ENCODE results near the gene MLLT10.

Gene MLLT10

DNA sequence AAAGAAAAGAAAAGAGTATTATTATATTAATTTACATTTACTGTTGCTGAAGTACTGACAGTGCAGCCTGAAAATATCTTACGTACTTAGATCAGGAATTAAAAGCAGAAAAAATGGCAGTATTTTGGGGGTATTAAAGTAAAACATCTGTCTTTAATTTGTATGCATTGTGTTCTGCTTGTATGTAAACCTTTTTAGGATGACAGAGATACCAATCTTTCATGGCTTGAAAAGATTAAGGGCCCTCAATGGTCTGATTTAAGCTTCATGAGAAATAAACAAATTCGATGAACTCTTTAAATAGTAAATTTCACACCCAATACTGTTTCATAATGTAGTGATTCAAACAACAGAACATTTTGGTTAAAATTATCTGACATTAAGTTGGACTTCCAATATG lies 116.3 kb downstream of the MLLT10 start:
- H3K9me3 ChIP-seq (ENCODE audit: control insufficient read depth, low read length): no peaks in the 10 kb centered on the region

DNA sequence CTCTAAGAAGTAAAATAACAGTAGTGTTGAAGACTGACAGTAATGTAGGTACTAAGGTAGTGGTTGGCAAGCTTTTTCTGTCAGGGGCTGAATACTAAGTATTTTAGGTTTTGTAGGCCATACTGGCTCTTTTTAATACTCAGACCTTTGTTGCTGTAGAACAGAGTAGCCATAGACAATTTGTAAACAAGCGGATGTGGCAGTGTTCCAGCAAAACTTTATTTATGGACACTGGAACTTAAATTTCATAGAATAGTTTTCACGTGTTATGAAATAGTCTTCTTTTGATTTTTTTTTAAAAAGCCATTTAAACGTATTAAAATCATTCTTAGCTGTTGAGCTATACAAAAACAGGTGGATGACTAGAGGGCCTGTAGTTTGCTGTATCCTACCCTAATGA lies 121.2 kb downstream of the MLLT10 start:
- Histone ChIP-seq H3K27ac (no peak overlapping the region), H3K79me2 (peaks cover 41% of the 10 kb centered on the region), H3K27me3 (ENCODE audit: control insufficient read depth, insufficient read depth, low read length) (no peaks in the 10 kb centered on the region), H3K4me3 (ENCODE audit: low read depth, low read length) (no peak overlapping the region), H3K4me2 (ENCODE audit: low read length) (no peak overlapping the region), H3K4me1 (peaks cover 4% of the 10 kb centered on the region), H3K36me3 (ENCODE audit: control insufficient read depth, insufficient read depth, low read length) (no peaks in the 10 kb centered on the region), H2AFZ (no peak overlapping the region), H3K9me3 (ENCODE audit: control insufficient read depth, low read length) (no peaks in the 10 kb centered on the region), H3K9ac (no peak overlapping the region)
- TF ChIP-seq, protein P1, sequence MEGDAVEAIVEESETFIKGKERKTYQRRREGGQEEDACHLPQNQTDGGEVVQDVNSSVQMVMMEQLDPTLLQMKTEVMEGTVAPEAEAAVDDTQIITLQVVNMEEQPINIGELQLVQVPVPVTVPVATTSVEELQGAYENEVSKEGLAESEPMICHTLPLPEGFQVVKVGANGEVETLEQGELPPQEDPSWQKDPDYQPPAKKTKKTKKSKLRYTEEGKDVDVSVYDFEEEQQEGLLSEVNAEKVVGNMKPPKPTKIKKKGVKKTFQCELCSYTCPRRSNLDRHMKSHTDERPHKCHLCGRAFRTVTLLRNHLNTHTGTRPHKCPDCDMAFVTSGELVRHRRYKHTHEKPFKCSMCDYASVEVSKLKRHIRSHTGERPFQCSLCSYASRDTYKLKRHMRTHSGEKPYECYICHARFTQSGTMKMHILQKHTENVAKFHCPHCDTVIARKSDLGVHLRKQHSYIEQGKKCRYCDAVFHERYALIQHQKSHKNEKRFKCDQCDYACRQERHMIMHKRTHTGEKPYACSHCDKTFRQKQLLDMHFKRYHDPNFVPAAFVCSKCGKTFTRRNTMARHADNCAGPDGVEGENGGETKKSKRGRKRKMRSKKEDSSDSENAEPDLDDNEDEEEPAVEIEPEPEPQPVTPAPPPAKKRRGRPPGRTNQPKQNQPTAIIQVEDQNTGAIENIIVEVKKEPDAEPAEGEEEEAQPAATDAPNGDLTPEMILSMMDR (IDR thresholded peaks at IDR 0.05): no peak

More for the DNA sequence above, 116.3 kb downstream of the MLLT10 start:
- Histone ChIP-seq H2AFZ (no peak overlapping the region), H3K4me1 (peaks cover 4% of the 10 kb centered on the region), H3K4me3 (ENCODE audit: low read depth, low read length) (no peak overlapping the region), H3K4me2 (ENCODE audit: low read length) (no peak overlapping the region), H3K27ac (no peak overlapping the region), H3K27me3 (ENCODE audit: control insufficient read depth, insufficient read depth, low read length) (no peaks in the 10 kb centered on the region), H3K79me2 (peaks cover 58% of the 10 kb centered on the region), H3K9ac (no peak overlapping the region), H3K36me3 (ENCODE audit: control insufficient read depth, insufficient read depth, low read length) (no peaks in the 10 kb centered on the region)
- TF ChIP-seq, protein P1 (IDR thresholded peaks at IDR 0.05): no peak

DNA sequence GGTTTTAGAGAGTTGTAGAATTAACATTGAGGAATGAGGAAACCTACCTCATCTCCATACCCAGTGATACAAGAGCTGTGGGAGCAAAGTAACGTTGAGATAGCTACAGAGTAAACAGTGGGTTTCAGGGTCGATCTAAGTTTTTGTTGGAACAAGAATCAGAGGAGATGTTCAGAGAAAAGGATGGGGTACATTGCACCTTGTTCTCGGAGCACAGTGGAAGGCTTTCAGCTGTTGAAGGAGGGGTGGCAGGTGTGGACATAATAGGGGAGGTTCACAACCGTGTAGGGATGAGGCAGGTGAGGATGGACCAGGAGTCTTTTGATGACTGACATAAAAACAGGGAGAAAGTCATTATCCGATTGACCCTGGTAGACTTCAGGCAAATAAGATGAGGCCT lies 121.7 kb downstream of the MLLT10 start:
- Histone ChIP-seq H3K27me3 (ENCODE audit: control insufficient read depth, insufficient read depth, low read length) (no peaks in the 10 kb centered on the region), H3K9me3 (ENCODE audit: control insufficient read depth, low read length) (no peaks in the 10 kb centered on the region)
- TF ChIP-seq, protein P1 (IDR thresholded peaks at IDR 0.05): no peak

DNA sequence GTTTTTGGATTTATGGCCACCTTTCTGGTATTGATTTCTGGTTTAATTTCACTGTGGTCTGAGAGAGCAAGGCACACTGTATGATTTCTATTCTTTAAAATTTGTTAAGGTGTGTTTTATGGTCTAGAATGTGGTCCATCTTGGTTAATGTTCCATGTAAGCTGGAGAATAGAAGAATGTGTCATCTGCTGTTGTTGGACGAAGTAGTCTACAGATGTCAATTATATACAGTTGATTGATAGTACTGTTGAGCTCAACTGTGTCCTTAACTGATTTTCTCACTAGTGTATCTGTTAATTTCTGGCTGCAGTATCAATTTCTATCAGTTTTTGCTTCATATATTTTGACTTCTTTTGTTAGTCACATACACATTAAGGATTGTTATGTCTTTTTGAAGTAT lies 127.1 kb downstream of the MLLT10 start:
- Histone ChIP-seq H3K79me2 (peaks cover 23% of the 10 kb centered on the region), H3K27me3 (ENCODE audit: control insufficient read depth, insufficient read depth, low read length) (no peaks in the 10 kb centered on the region), H3K9me3 (ENCODE audit: control insufficient read depth, low read length) (no peaks in the 10 kb centered on the region), H3K36me3 (ENCODE audit: control insufficient read depth, insufficient read depth, low read length) (no peaks in the 10 kb centered on the region), H3K27ac (no peak overlapping the region), H2AFZ (no peak overlapping the region), H3K4me1 (no peaks in the 10 kb centered on the region), H3K4me2 (ENCODE audit: low read length) (no peak overlapping the region), H3K9ac (no peak overlapping the region), H3K4me3 (ENCODE audit: low read depth, low read length) (no peak overlapping the region)
- TF ChIP-seq, protein P1 (IDR thresholded peaks at IDR 0.05): no peak

More for the DNA sequence above, 121.7 kb downstream of the MLLT10 start:
- Histone ChIP-seq H3K36me3 (ENCODE audit: control insufficient read depth, insufficient read depth, low read length) (no peaks in the 10 kb centered on the region), H2AFZ (no peak overlapping the region), H3K4me2 (ENCODE audit: low read length) (no peak overlapping the region), H3K4me3 (ENCODE audit: low read depth, low read length) (no peak overlapping the region), H3K79me2 (peaks cover 41% of the 10 kb centered on the region), H3K4me1 (peaks cover 4% of the 10 kb centered on the region), H3K9ac (no peak overlapping the region), H3K27ac (no peak overlapping the region)

DNA sequence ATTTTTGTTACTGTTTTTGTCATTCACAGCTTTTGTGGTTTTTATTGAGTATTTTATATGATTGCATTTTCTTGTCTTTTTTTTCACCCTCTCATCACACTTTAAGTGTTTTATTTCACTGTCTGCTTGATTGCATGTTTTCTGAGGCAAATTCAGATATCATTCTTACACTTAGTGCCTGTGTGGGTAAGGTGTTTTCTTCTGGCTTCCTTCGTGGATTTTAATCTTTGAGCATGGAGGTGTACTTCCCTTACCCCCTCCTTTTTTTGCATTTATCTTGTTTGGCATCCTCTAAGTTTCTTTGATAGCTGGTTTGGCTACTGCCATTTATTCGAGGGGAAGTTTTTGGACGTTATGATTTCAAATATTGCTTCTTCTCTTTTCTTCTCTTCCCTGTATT lies 127.9 kb downstream of the MLLT10 start:
- no peaks in the 10 kb centered on the region for H3K4me1 ChIP-seq
- no peaks in the 10 kb centered on the region for H3K9me3 ChIP-seq (ENCODE audit: control insufficient read depth, low read length)
- no peaks in the 10 kb centered on the region for H3K27me3 ChIP-seq (ENCODE audit: control insufficient read depth, insufficient read depth, low read length)
- H3K36me3 ChIP-seq (ENCODE audit: control insufficient read depth, insufficient read depth, low read length): no peaks in the 10 kb centered on the region
- H3K4me2 ChIP-seq (ENCODE audit: low read length): no peak overlapping the region
- no peak overlapping the region for H3K4me3 ChIP-seq (ENCODE audit: low read depth, low read length)
- H2AFZ ChIP-seq: no peak overlapping the region
- peaks cover 20% of the 10 kb centered on the region for H3K79me2 ChIP-seq
- no peak overlapping the region for H3K27ac ChIP-seq
- H3K9ac ChIP-seq: no peak overlapping the region
- TF ChIP-seq, protein P1 (IDR thresholded peaks at IDR 0.05): no peak
